Stimulated activated CD8-positive, alpha-beta memory T cell treated with anti-CD3 and anti-CD28 coated beads, Interleukin-2, amount 100 ng/mL, for 48 hours (primary cell): Measurements from ENCODE around the gene HBZ.
"Not testable (repeated sequence)": the region's sequence is repeated elsewhere in the genome, so short reads cannot be mapped to it uniquely, and the experiment has no call there.

ENCODE experiments used
- DNase-seq, 2 donors: peaks; one replicate each; pipeline ENCODE4 v3.0.0-alpha.2; 2020; ENCODE audit warnings: low read depth in 2 of 2

Gene HBZ

DNA sequence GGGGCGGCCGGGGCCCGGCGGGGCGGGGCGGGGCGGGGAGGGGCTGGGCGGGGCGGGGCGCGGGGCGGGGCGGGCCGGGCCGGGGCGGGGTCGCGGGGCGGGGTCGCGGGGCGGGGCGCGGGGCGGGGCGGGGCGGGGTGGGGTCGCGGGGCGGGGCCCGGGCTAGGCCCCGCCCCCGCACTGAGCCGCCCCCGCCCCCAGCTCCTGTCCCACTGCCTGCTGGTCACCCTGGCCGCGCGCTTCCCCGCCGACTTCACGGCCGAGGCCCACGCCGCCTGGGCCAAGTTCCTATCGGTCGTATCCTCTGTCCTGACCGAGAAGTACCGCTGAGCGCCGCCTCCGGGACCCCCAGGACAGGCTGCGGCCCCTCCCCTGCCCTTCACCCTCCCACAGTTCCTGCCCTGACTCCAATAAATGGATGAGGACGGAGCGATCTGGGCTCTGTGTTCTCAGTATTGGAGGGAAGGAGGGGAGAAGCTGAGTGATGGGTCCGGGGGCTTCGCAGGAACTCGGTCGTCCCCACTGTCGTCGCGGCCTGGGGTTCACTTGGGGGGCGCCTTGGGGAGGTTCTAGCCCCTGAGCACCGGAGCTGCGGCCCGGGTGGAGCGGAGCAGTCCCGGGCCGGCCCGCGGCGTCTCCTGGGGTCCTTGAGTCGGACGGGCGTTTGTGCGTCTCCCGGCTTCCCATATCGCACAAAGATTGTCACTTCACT is 12.5 kb downstream of the HBZ start:
- no peak for DNase-seq

DNA sequence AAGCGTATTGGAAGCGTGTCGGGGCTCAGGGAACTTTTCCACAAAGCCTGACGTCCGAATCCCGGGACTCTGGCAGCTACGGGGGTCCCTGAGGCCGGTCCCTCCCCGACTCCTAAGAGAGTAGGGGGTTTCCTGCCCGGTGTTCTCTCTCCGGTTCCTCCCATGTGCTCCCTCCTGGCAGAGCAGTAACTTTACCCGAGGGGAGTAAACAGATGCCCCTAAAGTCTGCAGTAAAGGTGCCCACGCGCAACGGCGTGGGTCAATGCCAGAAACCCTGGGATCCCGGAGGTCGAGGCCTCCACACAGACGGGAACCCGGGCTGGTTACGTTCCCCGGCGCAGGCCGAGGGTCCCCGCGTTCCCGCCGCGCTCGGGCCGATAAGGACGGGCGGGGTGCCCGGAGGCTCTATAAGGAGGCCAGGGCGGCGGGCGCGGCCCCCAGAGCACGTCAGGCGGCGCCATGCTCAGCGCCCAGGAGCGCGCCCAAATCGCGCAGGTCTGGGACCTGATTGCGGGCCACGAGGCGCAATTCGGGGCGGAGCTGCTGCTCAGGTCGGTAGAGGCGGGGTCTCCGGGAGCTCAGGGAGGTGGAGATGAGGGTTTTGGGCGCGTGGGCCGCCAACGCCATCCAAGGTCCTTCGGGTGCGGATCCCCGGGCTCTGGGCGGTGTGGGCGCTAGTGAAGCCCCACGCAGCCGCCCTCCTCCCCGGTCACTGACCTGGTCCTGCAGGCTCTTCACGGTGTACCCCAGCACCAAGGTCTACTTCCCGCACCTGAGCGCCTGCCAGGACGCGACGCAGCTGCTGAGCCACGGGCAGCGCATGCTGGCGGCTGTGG is 13.3 kb downstream of the HBZ start, which contains the start of gene HBM:
Gene HBM (plus strand): TSS at position 440 of the 836 bp plus-strand sequence. CDS start 20 bp downstream, at position 460.
- DNase-seq = no peak

DNA sequence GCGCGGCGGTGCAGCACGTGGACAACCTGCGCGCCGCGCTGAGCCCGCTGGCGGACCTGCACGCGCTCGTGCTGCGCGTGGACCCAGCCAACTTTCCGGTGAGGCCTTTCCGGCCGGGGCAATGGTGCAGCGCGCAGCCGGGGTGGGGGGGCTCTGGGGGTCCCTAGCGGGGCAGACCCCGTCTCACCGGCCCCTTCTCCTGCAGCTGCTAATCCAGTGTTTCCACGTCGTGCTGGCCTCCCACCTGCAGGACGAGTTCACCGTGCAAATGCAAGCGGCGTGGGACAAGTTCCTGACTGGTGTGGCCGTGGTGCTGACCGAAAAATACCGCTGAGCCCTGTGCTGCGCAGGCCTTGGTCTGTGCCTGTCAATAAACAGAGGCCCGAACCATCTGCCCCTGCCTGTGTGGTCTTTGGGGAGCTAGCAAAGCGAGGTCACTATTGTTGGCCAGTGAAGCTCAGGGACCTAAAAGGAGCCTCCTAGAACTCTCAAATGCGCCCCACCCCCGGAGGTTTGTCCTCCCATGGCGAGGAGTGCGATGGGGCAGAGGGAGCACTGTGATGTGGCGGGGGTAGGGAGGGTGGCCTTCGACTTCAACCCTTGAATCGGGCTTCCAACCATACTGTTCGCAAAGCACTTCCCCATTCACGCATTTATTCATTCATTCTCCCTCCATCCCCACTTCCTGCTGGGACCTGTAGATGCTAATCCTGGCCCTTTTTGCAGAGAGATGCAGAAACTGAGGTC is 14.1 kb downstream of the HBZ start:
- no peak for DNase-seq

GRCh38 chr16:167122-167690 is 14.8 kb downstream of the HBZ start:
- no peak for DNase-seq

GRCh38 chr16:168424-168823 is 16.0 kb downstream of the HBZ start:
- no peak for DNase-seq

GRCh38 chr16:169014-169413 is 16.6 kb downstream of the HBZ start:
- no peak for DNase-seq

- not testable (repeated sequence) for DNase-seq
Observed at GRCh38 chr16:170088-170507, 17.7 kb downstream of the HBZ start.

DNA sequence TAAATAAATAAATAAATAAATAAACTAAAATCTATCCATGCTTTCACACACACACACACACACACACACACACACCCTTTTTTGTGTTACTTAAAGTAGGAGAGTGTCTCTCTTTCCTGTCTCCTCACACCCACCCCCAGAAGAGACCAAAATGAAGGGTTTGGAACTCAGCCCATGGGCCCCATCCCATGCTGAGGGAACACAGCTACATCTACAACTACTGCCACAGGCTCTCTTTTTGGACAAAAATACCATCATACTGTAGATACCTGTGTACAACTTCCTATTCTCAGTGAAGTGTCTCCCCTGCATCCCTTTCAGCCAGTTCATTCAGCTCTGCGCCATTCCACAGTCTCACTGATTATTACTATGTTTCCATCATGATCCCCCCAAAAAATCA is 18.3 kb downstream of the HBZ start:
- DNase-seq = no peak

DNA sequence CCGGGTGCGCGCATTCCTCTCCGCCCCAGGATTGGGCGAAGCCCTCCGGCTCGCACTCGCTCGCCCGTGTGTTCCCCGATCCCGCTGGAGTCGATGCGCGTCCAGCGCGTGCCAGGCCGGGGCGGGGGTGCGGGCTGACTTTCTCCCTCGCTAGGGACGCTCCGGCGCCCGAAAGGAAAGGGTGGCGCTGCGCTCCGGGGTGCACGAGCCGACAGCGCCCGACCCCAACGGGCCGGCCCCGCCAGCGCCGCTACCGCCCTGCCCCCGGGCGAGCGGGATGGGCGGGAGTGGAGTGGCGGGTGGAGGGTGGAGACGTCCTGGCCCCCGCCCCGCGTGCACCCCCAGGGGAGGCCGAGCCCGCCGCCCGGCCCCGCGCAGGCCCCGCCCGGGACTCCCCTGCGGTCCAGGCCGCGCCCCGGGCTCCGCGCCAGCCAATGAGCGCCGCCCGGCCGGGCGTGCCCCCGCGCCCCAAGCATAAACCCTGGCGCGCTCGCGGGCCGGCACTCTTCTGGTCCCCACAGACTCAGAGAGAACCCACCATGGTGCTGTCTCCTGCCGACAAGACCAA is 20.0 kb downstream of the HBZ start, which contains the start of gene HBA2:
Gene HBA2 (plus strand): TSS at position 503 of the 568 bp plus-strand sequence. CDS start 37 bp downstream, at position 540.
- not testable (repeated sequence) for DNase-seq

- not testable (repeated sequence) for DNase-seq
Observed at GRCh38 chr16:173211-173854, 20.9 kb downstream of the HBZ start.

GRCh38 chr16:173928-174769 is 21.7 kb downstream of the HBZ start:
- DNase-seq = not testable (repeated sequence)

GRCh38 chr16:175011-175949 is 22.8 kb downstream of the HBZ start:
- DNase-seq = no peak

GRCh38 chr16:176006-176405 is 23.6 kb downstream of the HBZ start:
- DNase-seq = not testable (repeated sequence)

GRCh38 chr16:176477-177382 is 24.3 kb downstream of the HBZ start, which contains the start of gene HBA1:
TSS of gene HBA1 (plus strand) at chr16:176680. CDS start at chr16:176717, 37 bp downstream.
- not testable (repeated sequence) for DNase-seq

DNA sequence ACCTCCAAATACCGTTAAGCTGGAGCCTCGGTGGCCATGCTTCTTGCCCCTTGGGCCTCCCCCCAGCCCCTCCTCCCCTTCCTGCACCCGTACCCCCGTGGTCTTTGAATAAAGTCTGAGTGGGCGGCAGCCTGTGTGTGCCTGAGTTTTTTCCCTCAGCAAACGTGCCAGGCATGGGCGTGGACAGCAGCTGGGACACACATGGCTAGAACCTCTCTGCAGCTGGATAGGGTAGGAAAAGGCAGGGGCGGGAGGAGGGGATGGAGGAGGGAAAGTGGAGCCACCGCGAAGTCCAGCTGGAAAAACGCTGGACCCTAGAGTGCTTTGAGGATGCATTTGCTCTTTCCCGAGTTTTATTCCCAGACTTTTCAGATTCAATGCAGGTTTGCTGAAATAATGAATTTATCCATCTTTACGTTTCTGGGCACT is 25.0 kb downstream of the HBZ start:
- no peak for DNase-seq

DNA sequence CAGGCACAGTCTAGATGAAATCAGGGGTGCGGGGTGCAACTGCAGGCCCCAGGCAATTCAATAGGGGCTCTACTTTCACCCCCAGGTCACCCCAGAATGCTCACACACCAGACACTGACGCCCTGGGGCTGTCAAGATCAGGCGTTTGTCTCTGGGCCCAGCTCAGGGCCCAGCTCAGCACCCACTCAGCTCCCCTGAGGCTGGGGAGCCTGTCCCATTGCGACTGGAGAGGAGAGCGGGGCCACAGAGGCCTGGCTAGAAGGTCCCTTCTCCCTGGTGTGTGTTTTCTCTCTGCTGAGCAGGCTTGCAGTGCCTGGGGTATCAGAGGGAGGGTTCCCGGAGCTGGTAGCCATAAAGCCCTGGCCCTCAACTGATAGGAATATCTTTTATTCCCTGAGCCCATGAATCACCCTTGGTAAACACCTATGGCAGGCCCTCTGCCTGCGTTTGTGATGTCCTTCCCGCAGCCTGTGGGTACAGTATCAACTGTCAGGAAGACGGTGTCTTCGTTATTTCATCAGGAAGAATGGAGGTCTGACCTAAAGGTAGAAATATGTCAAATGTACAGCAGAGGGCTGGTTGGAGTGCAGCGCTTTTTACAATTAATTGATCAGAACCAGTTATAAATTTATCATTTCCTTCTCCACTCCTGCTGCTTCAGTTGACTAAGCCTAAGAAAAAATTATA is 25.7 kb downstream of the HBZ start:
- DNase-seq = no peak

- no peak for DNase-seq
Observed at GRCh38 chr16:178668-179015, 26.2 kb downstream of the HBZ start.
